ENCODE results near the gene CYB561. TPM values are rescaled to one million over a fixed set of nuclear protein-coding genes. Genes with fewer than 3 reads are reported as not detected.

CYB561 gene
- total and polyA plus RNA-seq, 4 experiments from 2014 or later = 34.1 to 83.7 (median 61.6) TPM

GRCh38 chr17:63479495-63480184, 33.5 kb upstream of the CYB561 start:
- no peak overlapping the region for H3K27ac ChIP-seq (ENCODE audit: low read depth, low read length)
- peaks cover 8% of the 10 kb centered on the region for H3K27me3 ChIP-seq (ENCODE audit: insufficient read depth, low read length)
- DNase-seq = no peak
- no peaks in the 10 kb centered on the region for H3K9me3 Mint-ChIP-seq
- no peak overlapping the region for H3K27ac Mint-ChIP-seq
- H3K9me3 ChIP-seq (ENCODE audit: control insufficient read depth in 1 of 2, low read length in 2 of 2) = no peaks in the 10 kb centered on the region
- H3K36me3 Mint-ChIP-seq = peaks cover 5 to 15% of the 10 kb centered on the region in 2 donors
- no peak overlapping the region for H3K4me3 ChIP-seq (ENCODE audit: low read length in 2 of 2)
- H3K27me3 Mint-ChIP-seq = no peaks in the 10 kb centered on the region
- no peak overlapping the region for H3K4me3 Mint-ChIP-seq
- peaks cover 23% of the 10 kb centered on the region for H3K4me1 ChIP-seq (ENCODE audit: insufficient read depth, low read length)
- ChIA-PET CTCF (ENCODE audit: partially characterized antibody) (interaction anchor here (1.2 to 8.8 kb wide), 17 partner anchors 11 to 230 kb away, joined by 4 to 339 read pairs (median 7); partner anchors contain the start of gene CYB561), POLR2A (ENCODE audit: partially characterized antibody) (interaction anchor here (1.2 to 6.7 kb wide), 11 partner anchors 10 to 219 kb away, joined by 3 to 125 read pairs (median 12); partner anchors contain the start of genes CYB561 and MAP3K3)
- H3K36me3 ChIP-seq (ENCODE audit: insufficient read depth, low read length) = no peaks in the 10 kb centered on the region
- intact Hi-C loops (cut with micrococcal nuclease) = loop anchor here (1.0 kb wide), 3 partner anchors 54 to 133 kb away; no protein-coding TSS in a partner anchor
- H3K4me1 Mint-ChIP-seq = peaks cover 8 to 27% (median 15%) of the 10 kb centered on the region in 4 donors

GRCh38 chr17:63478814-63479494, 32.8 kb upstream of the CYB561 start:
- Histone ChIP-seq H3K4me1 (ENCODE audit: insufficient read depth, low read length) (peaks cover 27% of the 10 kb centered on the region), H3K36me3 (ENCODE audit: insufficient read depth, low read length) (no peaks in the 10 kb centered on the region), H3K4me3 (ENCODE audit: low read length in 2 of 2) (no peak overlapping the region), H3K27me3 (ENCODE audit: insufficient read depth, low read length) (peaks cover 8% of the 10 kb centered on the region), H3K9me3 (ENCODE audit: control insufficient read depth in 1 of 2, low read length in 2 of 2) (no peaks in the 10 kb centered on the region), H3K27ac (ENCODE audit: low read depth, low read length) (no peak overlapping the region)
- peaks cover 5 to 15% of the 10 kb centered on the region in 2 donors for H3K36me3 Mint-ChIP-seq
- H3K27ac Mint-ChIP-seq = peak overlapping the region in 5 of 7 donors; percentile 32 to 75 (median 57)
- H3K4me3 Mint-ChIP-seq = peak overlapping the region; percentile 49 to 86 (median 70)
- ChIA-PET POLR2A (ENCODE audit: partially characterized antibody) (interaction anchor here (0.6 to 6.7 kb wide), 17 partner anchors 9 to 221 kb away, joined by 3 to 125 read pairs (median 5); partner anchors contain the start of genes CYB561, LIMD2, MAP3K3 and TACO1), CTCF (ENCODE audit: partially characterized antibody) (interaction anchor here (0.6 to 8.8 kb wide), 26 partner anchors 8 to 231 kb away, joined by 3 to 339 read pairs (median 5); partner anchors contain the start of genes CYB561, MAP3K3 and TACO1)
- intact Hi-C loops (cut with micrococcal nuclease) = loop anchor here (1.0 kb wide), 3 partner anchors 54 to 133 kb away; no protein-coding TSS in a partner anchor
- H3K4me1 Mint-ChIP-seq = peaks cover 8 to 34% (median 16%) of the 10 kb centered on the region in 4 donors
- peak; percentile 76 to 83 (median 77) for DNase-seq
- H3K27me3 Mint-ChIP-seq = no peaks in the 10 kb centered on the region
- no peaks in the 10 kb centered on the region for H3K9me3 Mint-ChIP-seq

- H3K4me1 ChIP-seq (ENCODE audit: insufficient read depth, low read length) = peaks cover 27% of the 10 kb centered on the region
- Mint-ChIP-seq H3K27ac (peak overlapping the region in 2 of 7 donors; percentile 66), H3K27me3 (no peaks in the 10 kb centered on the region), H3K36me3 (peaks cover 0 to 9% of the 10 kb centered on the region in 2 donors), H3K9me3 (no peaks in the 10 kb centered on the region), H3K4me1 (peaks cover 8 to 34% (median 16%) of the 10 kb centered on the region in 4 donors), H3K4me3 (peak overlapping the region; percentile 78 to 90 (median 84))
- H3K4me3 ChIP-seq (ENCODE audit: low read length in 2 of 2) = peak overlapping the region; percentile 29 to 43
- ChIA-PET CTCF (ENCODE audit: partially characterized antibody) (interaction anchor here (0.6 to 8.8 kb wide), 26 partner anchors 9 to 232 kb away, joined by 3 to 339 read pairs (median 5); partner anchors contain the start of genes CYB561, MAP3K3 and TACO1), POLR2A (ENCODE audit: partially characterized antibody) (interaction anchor here (0.9 to 6.7 kb wide), 17 partner anchors 8 to 217 kb away, joined by 3 to 125 read pairs (median 6); partner anchors contain the start of genes CYB561, DCAF7 and MAP3K3)
- H3K36me3 ChIP-seq (ENCODE audit: insufficient read depth, low read length) = no peaks in the 10 kb centered on the region
- H3K27me3 ChIP-seq (ENCODE audit: insufficient read depth, low read length) = peaks cover 8% of the 10 kb centered on the region
- intact Hi-C loops (cut with micrococcal nuclease) = loop anchor here (2.0 kb wide), 1 partner anchor 31 kb away; the partner anchor contains the start of gene CYB561
- no peaks in the 10 kb centered on the region for H3K9me3 ChIP-seq (ENCODE audit: control insufficient read depth in 1 of 2, low read length in 2 of 2)
- no peak overlapping the region for H3K27ac ChIP-seq (ENCODE audit: low read depth, low read length)
- DNase-seq = peak in 1 of 5 donors; percentile 9
Measured at GRCh38 chr17:63477480-63478440, 31.7 kb upstream of the CYB561 start.

- CTCF ChIA-PET (ENCODE audit: partially characterized antibody) = interaction anchor here (0.6 to 8.8 kb wide), 10 partner anchors 23 to 371 kb away, joined by 3 to 339 read pairs (median 5); partner anchors contain the start of gene CYB561
- Mint-ChIP-seq H3K9me3 (no peaks in the 10 kb centered on the region), H3K27ac (peak within 1 kb of the TSS in 3 of 7 donors; percentile 64 to 66 (median 66)), H3K27me3 (no peaks in the 10 kb centered on the region), H3K4me1 (peaks cover 8 to 34% (median 16%) of the 10 kb centered on the region in 4 donors), H3K36me3 (peaks cover 0 to 6% of the 10 kb centered on the region in 2 donors), H3K4me3 (peak within 1 kb of the TSS; percentile 78 to 90 (median 84))
- H3K9me3 ChIP-seq (ENCODE audit: control insufficient read depth in 1 of 2, low read length in 2 of 2) = no peaks in the 10 kb centered on the region
- H3K27ac ChIP-seq (ENCODE audit: low read depth, low read length) = no peak within 1 kb of the TSS
- intact Hi-C loops (cut with micrococcal nuclease) = loop anchor here (2.0 kb wide), 1 partner anchor 30 kb away; the partner anchor contains the start of gene CYB561
- DNase-seq = peak; percentile 47 to 58 (median 55)
- peak within 1 kb of the TSS; percentile 29 to 43 for H3K4me3 ChIP-seq (ENCODE audit: low read length in 2 of 2)
- peaks cover 8% of the 10 kb centered on the region for H3K27me3 ChIP-seq (ENCODE audit: insufficient read depth, low read length)
- POLR2A ChIA-PET (ENCODE audit: partially characterized antibody) = interaction anchor here (1.1 to 6.7 kb wide), 12 partner anchors 24 to 218 kb away, joined by 3 to 125 read pairs (median 10); partner anchors contain the start of genes CYB561, DCAF7 and TACO1
- H3K36me3 ChIP-seq (ENCODE audit: insufficient read depth, low read length) = no peaks in the 10 kb centered on the region
- peaks cover 27% of the 10 kb centered on the region for H3K4me1 ChIP-seq (ENCODE audit: insufficient read depth, low read length)
Measured at GRCh38 chr17:63476854-63477479, 30.9 kb upstream of the CYB561 start, which contains the start of gene ACE. Gene ACE (plus strand): TSS chr17:63477061. CDS start chr17:63477095, 34 bp downstream.

GRCh38 chr17:63476459-63476853, 30.4 kb upstream of the CYB561 start:
- intact Hi-C loops (cut with micrococcal nuclease) = loop anchor here (2.0 kb wide), 1 partner anchor 30 kb away; the partner anchor contains the start of gene CYB561
- POLR2A ChIA-PET (ENCODE audit: partially characterized antibody) = interaction anchor here (1.1 to 6.7 kb wide), 10 partner anchors 24 to 218 kb away, joined by 3 to 125 read pairs (median 22); partner anchors contain the start of genes CYB561 and TACO1

More at GRCh38 chr17:63476459-63476853, 30.4 kb upstream of the CYB561 start:
- peaks cover 0 to 6% of the 10 kb centered on the region in 2 donors for H3K36me3 Mint-ChIP-seq
- Histone ChIP-seq H3K36me3 (ENCODE audit: insufficient read depth, low read length) (no peaks in the 10 kb centered on the region), H3K27ac (ENCODE audit: low read depth, low read length) (no peak overlapping the region), H3K27me3 (ENCODE audit: insufficient read depth, low read length) (peaks cover 8% of the 10 kb centered on the region), H3K4me1 (ENCODE audit: insufficient read depth, low read length) (peaks cover 27% of the 10 kb centered on the region), H3K9me3 (ENCODE audit: control insufficient read depth in 1 of 2, low read length in 2 of 2) (no peaks in the 10 kb centered on the region), H3K4me3 (ENCODE audit: low read length in 2 of 2) (peak overlapping the region in 1 of 2 donors; percentile 43)
- peaks cover 8 to 34% (median 16%) of the 10 kb centered on the region in 4 donors for H3K4me1 Mint-ChIP-seq
- peak in 1 of 5 donors; percentile 11 for DNase-seq
- peak overlapping the region; percentile 41 to 83 (median 68) for H3K4me3 Mint-ChIP-seq
- no peak overlapping the region for H3K27ac Mint-ChIP-seq
- H3K27me3 Mint-ChIP-seq = no peaks in the 10 kb centered on the region
- CTCF ChIA-PET (ENCODE audit: partially characterized antibody) = interaction anchor here (0.6 to 8.8 kb wide), 9 partner anchors 22 to 372 kb away, joined by 3 to 339 read pairs (median 5); partner anchors contain the start of gene CYB561
- no peaks in the 10 kb centered on the region for H3K9me3 Mint-ChIP-seq
